IMR-90 (cell line): ENCODE measurements around the gene ZNF831. TPM values are rescaled to one million over a fixed set of nuclear protein-coding genes. Genes with fewer than 3 reads are reported as not detected.

ENCODE experiments used
- ATAC-seq: fragments of 200-7000 bp; cut with Tn5 transposase; 2 replicates; pipeline ENCODE4 v1.9.1; 2020; ENCODE audit warnings: low read depth, mild to moderate bottlenecking, moderate library complexity
- BruUV-seq: library from RNA; stranded (reverse); fragments of 400-500 nt; replicated peaks from 2 replicates; lab custom pipeline; 2021; lab: Mats Ljungman, UMichigan
- CTCF ChIA-PET: fragments of 300-600 bp; formaldehyde crosslinking; extraction: SDS; loops from one replicate; lab custom pipeline; 2021; ENCODE audit warnings: antibody characterized with exemption; lab: Yijun Ruan, JAX
- POLR2A ChIA-PET: fragments of 300-600 bp; sonication (Branson Sonifier 250); formaldehyde crosslinking; loops from one replicate; lab custom pipeline; 2022; ENCODE audit warnings: antibody characterized with exemption; ENCODE audit not compliant: unreplicated experiment; lab: Charles Lee
- DNase-seq: peaks from one replicate; pipeline ENCODE4 v3.0.0; 2013
- H2AFZ ChIP-seq: replicated peaks from 2 replicates; pipeline ENCODE3; 2013; ENCODE audit warnings: low read length, mild to moderate bottlenecking; ENCODE audit not compliant: poor library complexity
- H2AK5ac ChIP-seq: 2 replicates; pipeline ENCODE4 v1.6.1; 2013; ENCODE audit warnings: low read depth, low read length, inconsistent platforms
- H2AK9ac ChIP-seq: replicated peaks from 2 replicates; pipeline ENCODE3; 2013; ENCODE audit warnings: mild to moderate bottlenecking, low read depth, low read length, moderate library complexity; ENCODE audit not compliant: poor library complexity
- H2BK120ac ChIP-seq: 2 replicates; pipeline ENCODE4 v1.6.1; 2013; ENCODE audit warnings: low read depth, low read length, inconsistent platforms
- H2BK15ac ChIP-seq: 3 replicates; pipeline ENCODE4 v1.6.1; 2013; ENCODE audit warnings: low read depth, low read length, inconsistent platforms
- H2BK20ac ChIP-seq: 2 replicates; pipeline ENCODE4 v1.6.1; 2013; ENCODE audit warnings: low read depth, mild to moderate bottlenecking, inconsistent platforms, low read length, moderate library complexity
- H2BK5ac ChIP-seq: 2 replicates; pipeline ENCODE4 v1.6.1; 2013; ENCODE audit warnings: mild to moderate bottlenecking, low read depth, low read length, inconsistent platforms; ENCODE audit not compliant: poor library complexity, severe bottlenecking
- H3K14ac ChIP-seq: replicated peaks from 2 replicates; pipeline ENCODE4 v1.6.1; 2013; ENCODE audit warnings: low read depth, low read length, inconsistent platforms
- H3K18ac ChIP-seq: 2 replicates; pipeline ENCODE4 v1.6.1; 2013; ENCODE audit warnings: low read depth, low read length, control low read depth
- H3K23ac ChIP-seq: 2 replicates; pipeline ENCODE4 v1.6.1; 2013; ENCODE audit warnings: low read depth, low read length, inconsistent platforms
- H3K27ac ChIP-seq: 2 replicates; pipeline ENCODE4 v1.5.1; 2013; ENCODE audit warnings: mild to moderate bottlenecking, control low read depth, low read length; ENCODE audit not compliant: insufficient read depth
- H3K27me3 ChIP-seq: 2 replicates; pipeline ENCODE4 v1.6.1; 2013; ENCODE audit warnings: low read length; ENCODE audit not compliant: control insufficient read depth, insufficient read depth
- H3K36me3 ChIP-seq: 2 replicates; pipeline ENCODE4 v1.6.1; 2013; ENCODE audit warnings: low read length, mixed read lengths; ENCODE audit not compliant: control insufficient read depth, insufficient read depth
- H3K4ac ChIP-seq: 2 replicates; pipeline ENCODE4 v1.6.1; 2013; ENCODE audit warnings: low read depth, low read length, inconsistent platforms
- H3K4me1 ChIP-seq: 2 replicates; pipeline ENCODE4 v1.6.1; 2013; ENCODE audit warnings: low read length, mixed read lengths; ENCODE audit not compliant: control insufficient read depth, insufficient read depth
- H3K4me2 ChIP-seq: 2 replicates; pipeline ENCODE4 v1.6.1; 2013; ENCODE audit warnings: low read depth, mild to moderate bottlenecking, control low read depth, low read length, moderate library complexity
- H3K4me3 ChIP-seq: 2 replicates; pipeline ENCODE4 v1.5.1; 2013; ENCODE audit warnings: low read depth, mild to moderate bottlenecking, control low read depth, low read length, moderate library complexity; ENCODE audit not compliant: insufficient read depth
- H3K56ac ChIP-seq: 2 replicates; pipeline ENCODE4 v1.6.1; 2013; ENCODE audit warnings: low read length, inconsistent platforms; ENCODE audit not compliant: insufficient read depth; ENCODE audit errors: extremely low read depth
- H3K79me1 ChIP-seq, 2 experiments: 2 replicates each; pipeline ENCODE4 v1.6.1; 2013; ENCODE audit warnings: low read length in 2 of 2, inconsistent platforms in 1 of 2, low read depth in 1 of 2
- H3K9ac ChIP-seq: 2 replicates; pipeline ENCODE4 v1.6.1; 2013; ENCODE audit warnings: low read depth, low read length, control low read depth
- H3K9me1 ChIP-seq: 2 replicates; pipeline ENCODE4 v1.6.1; 2013; ENCODE audit warnings: low read length, inconsistent platforms; ENCODE audit not compliant: insufficient read depth
- H3K9me3 ChIP-seq: 2 replicates; pipeline ENCODE4 v1.6.1; 2013; ENCODE audit warnings: low read length; ENCODE audit not compliant: control insufficient read depth, insufficient read depth
- H4K20me1 ChIP-seq: 2 replicates; pipeline ENCODE4 v1.6.1; 2013; ENCODE audit warnings: low read length, inconsistent platforms; ENCODE audit not compliant: insufficient read depth
- H4K5ac ChIP-seq: 2 replicates; pipeline ENCODE4 v1.6.1; 2013; ENCODE audit warnings: mild to moderate bottlenecking, low read depth, low read length, control low read depth
- H4K8ac ChIP-seq, 2 experiments: 2 replicates each; pipeline ENCODE4 v1.6.1; 2013; ENCODE audit warnings: low read depth in 2 of 2, low read length in 2 of 2, control low read depth in 1 of 2, inconsistent platforms in 1 of 2
- H4K91ac ChIP-seq: 2 replicates; pipeline ENCODE4 v1.6.1; 2013; ENCODE audit warnings: low read depth, low read length, inconsistent platforms; ENCODE audit not compliant: insufficient read depth
- BHLHE40 ChIP-seq: fragments of 150-350 bp; IDR thresholded peaks from 2 replicates; pipeline ENCODE4 v1.6.1; 2016; ENCODE audit warnings: mild to moderate bottlenecking, low read depth, low read length
- CEBPB ChIP-seq: IDR thresholded peaks from 2 replicates; pipeline ENCODE4 v1.6.1; 2012; ENCODE audit warnings: low read depth, low read length, improper control_type of control experiment
- CHD1 ChIP-seq: IDR thresholded peaks from 2 replicates; pipeline ENCODE4 v1.6.1; 2012; ENCODE audit warnings: low read depth, low read length, improper control_type of control experiment
- ELK1 ChIP-seq: fragments of 150-350 bp; IDR thresholded peaks from 2 replicates; pipeline ENCODE4 v1.6.1; 2016; ENCODE audit warnings: low read depth, mild to moderate bottlenecking, low read length, moderate library complexity, borderline replicate concordance
- FOS ChIP-seq: fragments of 150-350 bp; IDR thresholded peaks from 2 replicates; pipeline ENCODE4 v1.6.1; 2016; ENCODE audit warnings: low read depth, low read length
- MAFK ChIP-seq: IDR thresholded peaks from 2 replicates; pipeline ENCODE4 v1.6.1; 2012; ENCODE audit warnings: low read depth, low read length, improper control_type of control experiment
- MAZ ChIP-seq: IDR thresholded peaks from 2 replicates; pipeline ENCODE4 v1.6.1; 2012; ENCODE audit warnings: low read depth, mild to moderate bottlenecking, low read length, improper control_type of control experiment, moderate library complexity, borderline replicate concordance
- MXI1 ChIP-seq: IDR thresholded peaks from 2 replicates; pipeline ENCODE4 v1.6.1; 2012; ENCODE audit warnings: low read depth, mild to moderate bottlenecking, low read length, moderate library complexity, borderline replicate concordance
- POLR2A ChIP-seq: IDR thresholded peaks from 2 replicates; pipeline ENCODE4 v1.6.1; 2012; ENCODE audit warnings: mild to moderate bottlenecking, low read depth, low read length
- RCOR1 ChIP-seq: IDR thresholded peaks from 2 replicates; pipeline ENCODE4 v1.6.1; 2012; ENCODE audit warnings: mild to moderate bottlenecking, low read length, improper control_type of control experiment; ENCODE audit not compliant: insufficient replicate concordance
- USF2 ChIP-seq: fragments of 150-350 bp; IDR thresholded peaks from 2 replicates; pipeline ENCODE4 v1.6.1; 2017; ENCODE audit warnings: mild to moderate bottlenecking, antibody characterized with exemption, low read length, low read depth
- WGBS, 2 experiments: methylation state at CpG; one replicate each; pipeline versions ENCODE4 v1.1.5 to v1.1.7; 2013; ENCODE audit warnings: missing lambda C conversion rate in 2 of 2; ENCODE audit not compliant: insufficient read length in 1 of 2; ENCODE audit errors: extremely low coverage in 2 of 2; 5-methylcytosine and 5-hydroxymethylcytosine counted together
- dilution Hi-C: fragments of 300-500 bp; cut with HindIII; formaldehyde crosslinking; loops from one replicate; pipeline ENCODE4 v1.14.3; 2018; ENCODE audit warnings: low sequenced_read_pairs; ENCODE audit not compliant: unreplicated experiment
- in situ Hi-C: fragments of 300-500 bp; cut with MboI; formaldehyde crosslinking; loops from 3 replicates; pipeline ENCODE4 v1.14.3; 2019; ENCODE audit warnings: low sequenced_read_pairs, inconsistent platforms, mixed read lengths
- intact Hi-C: fragments of 100-400 bp; cut with micrococcal nuclease; formaldehyde crosslinking; loops from 2 replicates; pipeline ENCODE4 v1.10.0; 2022
- polyA plus RNA-seq, 3 experiments: library from polyadenylated mRNA; depleted of rRNA; stranded (reverse); fragments of >200 nt; gene quantifications; 2 replicates each; pipeline ENCODE4 v1.2.3, GENCODE V29; 2012; ENCODE audit warnings: low replicate concordance in 1 of 3
- total RNA-seq: library from RNA; depleted of rRNA; stranded (reverse); fragments of >200 nt; gene quantifications from 2 replicates; pipeline ENCODE4 v1.2.3, GENCODE V29; 2012
- TF ChIP-seq, protein P1 (sequence below): conservative IDR thresholded peaks from 2 replicates; pipeline ENCODE4 v1.5.1; 2012; ENCODE audit warnings: mild to moderate bottlenecking, low read depth, low read length, improper control_type of control experiment

The ZNF831 gene
- total and polyA plus RNA-seq, 2 of the 4 experiments (the other 2 are of a cell fraction) = not detected

DNA sequence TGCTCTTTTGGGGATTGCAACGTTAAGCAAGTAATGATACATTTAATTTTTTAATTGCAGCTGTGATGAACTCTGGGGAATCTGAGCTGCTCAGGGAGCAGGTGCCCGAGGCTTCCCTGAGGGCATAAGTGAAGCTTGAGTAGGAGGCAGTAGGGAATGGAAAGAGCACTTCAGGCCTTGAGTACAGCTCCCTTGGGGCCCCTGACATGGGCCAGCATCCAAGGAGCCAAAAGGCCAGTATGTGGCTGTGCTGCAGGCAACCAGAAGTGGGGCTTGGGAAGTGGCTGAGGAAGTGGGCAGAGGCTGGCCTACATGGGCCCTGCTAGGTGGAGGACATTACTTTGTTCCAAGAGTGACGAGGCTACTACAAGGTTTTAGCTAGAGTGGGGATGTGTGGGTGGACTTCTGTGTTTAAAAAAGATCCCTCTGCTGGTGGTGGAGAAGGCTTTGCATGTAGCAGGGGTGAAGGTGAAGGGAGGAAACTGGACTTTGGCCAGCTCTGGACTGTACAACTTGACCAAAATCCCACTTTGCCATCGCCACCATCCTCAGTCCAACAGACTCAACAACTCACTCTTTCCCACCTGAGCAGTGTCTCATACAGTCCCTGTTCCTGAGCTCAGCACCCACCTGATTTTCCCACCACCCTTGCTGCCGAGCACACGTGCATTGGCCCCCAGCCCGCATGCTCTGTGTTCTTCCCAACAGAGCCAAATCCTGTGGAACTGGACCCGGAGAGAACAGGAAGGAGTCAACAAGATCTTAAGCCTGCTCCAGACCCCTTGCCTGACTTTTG lies 10.9 kb upstream of the ZNF831 start:
- H3K4me2 ChIP-seq = no peak overlapping the region
- no peak overlapping the region for H2AK5ac ChIP-seq
- H3K18ac ChIP-seq = no peak overlapping the region
- H2BK15ac ChIP-seq = no peak overlapping the region
- H2BK5ac ChIP-seq = no peak overlapping the region
- no TSS peak for BruUV-seq
- H3K9me3 ChIP-seq = no peaks in the 10 kb centered on the region; the same call in 1 of the 2 replicates
- no peak overlapping the region for H3K23ac ChIP-seq
- H3K36me3 ChIP-seq = no peaks in the 10 kb centered on the region
- H3K14ac ChIP-seq = no peak overlapping the region
- H3K27ac ChIP-seq = no peak overlapping the region
- no peak overlapping the region for H3K56ac ChIP-seq
- H4K8ac ChIP-seq = no peak overlapping the region
- H2AFZ ChIP-seq = no peak overlapping the region
- dilution Hi-C loops = no loop called here
- no peak overlapping the region for H3K4me3 ChIP-seq
- no peak overlapping the region for H3K9ac ChIP-seq
- POLR2A ChIA-PET = no interaction called here
- H3K4ac ChIP-seq = no peak overlapping the region
- no peak overlapping the region for H2BK20ac ChIP-seq
- DNase-seq = no peak
- in situ Hi-C loops = no loop called here
- H3K4me1 ChIP-seq = no peaks in the 10 kb centered on the region
- no peak for ATAC-seq
- no peak overlapping the region for H4K91ac ChIP-seq
- H4K5ac ChIP-seq = no peak overlapping the region
- CTCF ChIA-PET = no interaction called here
- intact Hi-C loops = no loop called here
- H3K9me1 ChIP-seq = no peaks in the 10 kb centered on the region
- no peaks in the 10 kb centered on the region for H3K27me3 ChIP-seq
- H2AK9ac ChIP-seq = no peak overlapping the region
- 35% methylated on average over 2 of the region's 8 CpGs; no CpG with 5 or more reads in 1 of the 2 experiments for WGBS, 2 experiments
- TF ChIP-seq POLR2A (no peak), FOS (no peak), RCOR1 (no peak), USF2 (no peak), MXI1 (no peak), ELK1 (no peak), CHD1 (no peak), CEBPB (no peak), BHLHE40 (no peak), MAZ (no peak), MAFK (no peak)
- TF ChIP-seq, protein P1, sequence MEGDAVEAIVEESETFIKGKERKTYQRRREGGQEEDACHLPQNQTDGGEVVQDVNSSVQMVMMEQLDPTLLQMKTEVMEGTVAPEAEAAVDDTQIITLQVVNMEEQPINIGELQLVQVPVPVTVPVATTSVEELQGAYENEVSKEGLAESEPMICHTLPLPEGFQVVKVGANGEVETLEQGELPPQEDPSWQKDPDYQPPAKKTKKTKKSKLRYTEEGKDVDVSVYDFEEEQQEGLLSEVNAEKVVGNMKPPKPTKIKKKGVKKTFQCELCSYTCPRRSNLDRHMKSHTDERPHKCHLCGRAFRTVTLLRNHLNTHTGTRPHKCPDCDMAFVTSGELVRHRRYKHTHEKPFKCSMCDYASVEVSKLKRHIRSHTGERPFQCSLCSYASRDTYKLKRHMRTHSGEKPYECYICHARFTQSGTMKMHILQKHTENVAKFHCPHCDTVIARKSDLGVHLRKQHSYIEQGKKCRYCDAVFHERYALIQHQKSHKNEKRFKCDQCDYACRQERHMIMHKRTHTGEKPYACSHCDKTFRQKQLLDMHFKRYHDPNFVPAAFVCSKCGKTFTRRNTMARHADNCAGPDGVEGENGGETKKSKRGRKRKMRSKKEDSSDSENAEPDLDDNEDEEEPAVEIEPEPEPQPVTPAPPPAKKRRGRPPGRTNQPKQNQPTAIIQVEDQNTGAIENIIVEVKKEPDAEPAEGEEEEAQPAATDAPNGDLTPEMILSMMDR = no peak
- no peaks in the 10 kb centered on the region for H4K20me1 ChIP-seq
- H2BK120ac ChIP-seq = no peak overlapping the region
- H3K79me1 ChIP-seq = no peaks in the 10 kb centered on the region
